SK-N-SH (cell line): Measurements from ENCODE around the gene SMARCC2. TPM values are rescaled to one million over a fixed set of nuclear protein-coding genes. Genes with fewer than 3 reads are reported as not detected.

Experiments
- EP300 ChIP-seq, 2 experiments: IDR thresholded peaks; 2 replicates each; pipeline versions ENCODE4 v1.4.0 to v1.6.1; 2012; ENCODE audit warnings: borderline replicate concordance in 1 of 2, low read depth in 1 of 2, low read length in 1 of 2
- FOSL2 ChIP-seq: IDR thresholded peaks from 2 replicates; pipeline ENCODE4 v1.4.0; 2012; ENCODE audit warnings: low read depth, mild to moderate bottlenecking, moderate library complexity, borderline replicate concordance
- GATA2 ChIP-seq: sonication (generic); formaldehyde crosslinking; IDR thresholded peaks from 2 replicates; pipeline ENCODE4 v1.5.0; 2020; ENCODE audit warnings: mild to moderate bottlenecking, missing genetic modification reagents
- JUND ChIP-seq: IDR thresholded peaks from 2 replicates; pipeline ENCODE4 v1.4.0; 2012
- MAX ChIP-seq: IDR thresholded peaks from 2 replicates; pipeline ENCODE4 v1.4.0; 2012; ENCODE audit warnings: low read depth
- MEF2A ChIP-seq: IDR thresholded peaks from 2 replicates; pipeline ENCODE4 v1.4.0; 2012; ENCODE audit warnings: low read depth, borderline replicate concordance
- MXI1 ChIP-seq: IDR thresholded peaks from 2 replicates; pipeline ENCODE4 v1.6.1; 2012; ENCODE audit warnings: mild to moderate bottlenecking, low read depth, low read length, improper control_type of control experiment
- NFIC ChIP-seq: IDR thresholded peaks from 2 replicates; pipeline ENCODE4 v1.4.0; 2012; ENCODE audit warnings: borderline replicate concordance
- NRF1 ChIP-seq: IDR thresholded peaks from 2 replicates; pipeline ENCODE4 v1.6.1; 2012; ENCODE audit warnings: low read depth, mild to moderate bottlenecking, low read length
- POLR2AphosphoS5 ChIP-seq: IDR thresholded peaks from 2 replicates; pipeline ENCODE4 v1.6.1; 2012; ENCODE audit warnings: low read depth, low read length
- RAD21 ChIP-seq: IDR thresholded peaks from 2 replicates; pipeline ENCODE4 v1.6.1; 2012; ENCODE audit warnings: mild to moderate bottlenecking, low read length
- RCOR1 ChIP-seq: fragments of 150-350 bp; IDR thresholded peaks from 2 replicates; pipeline ENCODE4 v1.6.1; 2017; ENCODE audit warnings: antibody characterized with exemption, low read length
- RFX5 ChIP-seq: IDR thresholded peaks from 2 replicates; pipeline ENCODE4 v1.6.1; 2012; ENCODE audit warnings: mild to moderate bottlenecking, improper control_type of control experiment, low read length
- RXRA ChIP-seq: IDR thresholded peaks from 2 replicates; pipeline ENCODE4 v1.4.0; 2012; ENCODE audit warnings: low read depth, mild to moderate bottlenecking, borderline replicate concordance
- SIN3A ChIP-seq: IDR thresholded peaks from 2 replicates; pipeline ENCODE4 v1.6.1; 2012; ENCODE audit warnings: low read depth, mild to moderate bottlenecking, low read length, moderate library complexity, borderline replicate concordance
- SMC3 ChIP-seq: IDR thresholded peaks from 2 replicates; pipeline ENCODE4 v1.6.1; 2012; ENCODE audit warnings: low read depth, low read length, improper control_type of control experiment
- TAF1 ChIP-seq: IDR thresholded peaks from 2 replicates; pipeline ENCODE4 v1.6.1; 2012; ENCODE audit warnings: low read depth, mild to moderate bottlenecking, low read length, moderate library complexity, borderline replicate concordance
- TCF12 ChIP-seq: IDR thresholded peaks from 2 replicates; pipeline ENCODE4 v1.4.0; 2012
- TEAD4 ChIP-seq: IDR thresholded peaks from 2 replicates; pipeline ENCODE4 v1.4.0; 2012; ENCODE audit warnings: mild to moderate bottlenecking, borderline replicate concordance; ENCODE audit not compliant: insufficient read depth
- USF1 ChIP-seq: IDR thresholded peaks from 2 replicates; pipeline ENCODE4 v1.4.0; 2012; ENCODE audit warnings: low read depth, borderline replicate concordance
- USF2 ChIP-seq: fragments of 150-350 bp; IDR thresholded peaks from 2 replicates; pipeline ENCODE4 v1.6.1; 2017; ENCODE audit warnings: antibody characterized with exemption, low read length, low read depth, borderline replicate concordance
- YY1 ChIP-seq: IDR thresholded peaks from 2 replicates; pipeline ENCODE4 v1.4.0; 2012; ENCODE audit warnings: low read depth, mild to moderate bottlenecking
- polyA plus RNA-seq, 3 experiments: library from polyadenylated mRNA; depleted of rRNA; stranded (reverse); fragments of >200 nt; gene quantifications; 2 replicates each; pipeline ENCODE4 v1.2.3, GENCODE V29; 2012
- TF ChIP-seq, protein P1 (sequence below): fragments of 200-600 bp; sonication (generic); IDR thresholded peaks from 2 replicates; pipeline ENCODE4 v1.6.1; 2017; ENCODE audit warnings: antibody characterized with exemption, mild to moderate bottlenecking, moderate library complexity

Gene SMARCC2
- polyA plus RNA-seq, 1 of the 3 experiments (the other 2 are of a cell fraction) = 64.3 TPM

- TF ChIP-seq MAX (peak; percentile 73), SMC3 (no peak), TAF1 (no peak), USF2 (no peak), SIN3A (no peak), FOSL2 (peak; percentile 59; the same call in 1 of the 2 replicates), USF1 (no peak), TEAD4 (peak; percentile 93; the same call in 1 of the 2 replicates), MXI1 (no peak), JUND (no peak), RCOR1 (peak; percentile 61; the same call in 1 of the 2 replicates), TCF12 (no peak), GATA2 (CRISPR knock-in tag) (no peak), NFIC (no peak), EP300 (IDR thresholded peaks at IDR 0.05; ENCODE audit: borderline replicate concordance in 1 of 2, low read depth in 1 of 2, low read length in 1 of 2) (no peak), YY1 (peak; percentile 67; the same call in 1 of the 2 replicates), RAD21 (no peak), RFX5 (no peak), MEF2A (no peak), POLR2AphosphoS5 (no peak), NRF1 (no peak), RXRA (no peak)
- TF ChIP-seq, protein P1, sequence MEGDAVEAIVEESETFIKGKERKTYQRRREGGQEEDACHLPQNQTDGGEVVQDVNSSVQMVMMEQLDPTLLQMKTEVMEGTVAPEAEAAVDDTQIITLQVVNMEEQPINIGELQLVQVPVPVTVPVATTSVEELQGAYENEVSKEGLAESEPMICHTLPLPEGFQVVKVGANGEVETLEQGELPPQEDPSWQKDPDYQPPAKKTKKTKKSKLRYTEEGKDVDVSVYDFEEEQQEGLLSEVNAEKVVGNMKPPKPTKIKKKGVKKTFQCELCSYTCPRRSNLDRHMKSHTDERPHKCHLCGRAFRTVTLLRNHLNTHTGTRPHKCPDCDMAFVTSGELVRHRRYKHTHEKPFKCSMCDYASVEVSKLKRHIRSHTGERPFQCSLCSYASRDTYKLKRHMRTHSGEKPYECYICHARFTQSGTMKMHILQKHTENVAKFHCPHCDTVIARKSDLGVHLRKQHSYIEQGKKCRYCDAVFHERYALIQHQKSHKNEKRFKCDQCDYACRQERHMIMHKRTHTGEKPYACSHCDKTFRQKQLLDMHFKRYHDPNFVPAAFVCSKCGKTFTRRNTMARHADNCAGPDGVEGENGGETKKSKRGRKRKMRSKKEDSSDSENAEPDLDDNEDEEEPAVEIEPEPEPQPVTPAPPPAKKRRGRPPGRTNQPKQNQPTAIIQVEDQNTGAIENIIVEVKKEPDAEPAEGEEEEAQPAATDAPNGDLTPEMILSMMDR = no peak; the same call in none of the 2 replicates
These were observed 823 bp upstream of the SMARCC2 start (continued) for GRCh38 chr12:56189918-56190694.
